GM19193 (cell line): Measurements from ENCODE around the gene CCL8.

Experiments
- POLR2A ChIP-seq: IDR thresholded peaks from 4 replicates; pipeline ENCODE4 v1.6.1; 2011; ENCODE audit not compliant: insufficient read depth, insufficient read length; ENCODE audit errors: extremely low read depth

CCL8 gene

DNA sequence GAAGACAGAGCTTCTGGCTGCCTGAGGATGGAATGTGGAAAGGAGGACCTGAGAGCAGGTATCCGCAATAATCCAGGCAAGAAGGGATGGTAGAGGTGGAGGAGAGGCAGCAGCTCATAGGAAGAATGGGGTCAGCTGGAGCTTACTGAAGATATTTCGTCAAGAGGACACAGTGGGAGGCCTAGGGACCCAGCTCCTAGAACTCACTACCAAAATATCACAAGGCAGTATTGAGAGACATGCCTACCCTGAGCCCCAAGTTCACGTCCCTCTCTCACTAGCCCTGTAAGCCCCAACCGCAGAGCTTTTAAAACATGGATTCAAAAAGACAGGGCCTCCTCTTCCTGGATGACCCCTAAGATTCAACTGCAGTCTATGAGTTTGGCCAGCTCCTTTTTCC is 14.2 kb upstream of the CCL8 start:
- no peak for TF ChIP-seq POLR2A

DNA sequence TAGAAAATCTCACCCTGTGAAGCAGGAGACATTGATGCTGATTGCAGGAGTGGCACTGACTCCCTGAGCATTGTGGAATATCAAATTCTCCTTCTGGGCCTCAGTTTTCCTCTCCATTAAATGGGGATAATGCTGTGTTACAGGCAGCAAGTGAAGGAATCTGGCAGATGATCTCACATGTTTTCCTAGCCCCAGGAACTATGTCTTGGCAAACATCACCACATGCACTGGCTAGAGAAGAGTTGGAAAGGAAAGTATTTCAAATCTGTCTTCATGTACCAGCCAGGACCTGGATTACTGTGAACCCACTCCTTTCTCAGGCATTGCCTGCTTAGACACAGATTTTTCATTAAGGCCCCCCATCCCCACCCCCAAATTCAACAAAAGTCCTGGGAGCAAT is 13.6 kb upstream of the CCL8 start:
- TF ChIP-seq POLR2A = no peak

GRCh38 chr17:34306466-34306865 is 12.8 kb upstream of the CCL8 start:
- TF ChIP-seq POLR2A = no peak

DNA sequence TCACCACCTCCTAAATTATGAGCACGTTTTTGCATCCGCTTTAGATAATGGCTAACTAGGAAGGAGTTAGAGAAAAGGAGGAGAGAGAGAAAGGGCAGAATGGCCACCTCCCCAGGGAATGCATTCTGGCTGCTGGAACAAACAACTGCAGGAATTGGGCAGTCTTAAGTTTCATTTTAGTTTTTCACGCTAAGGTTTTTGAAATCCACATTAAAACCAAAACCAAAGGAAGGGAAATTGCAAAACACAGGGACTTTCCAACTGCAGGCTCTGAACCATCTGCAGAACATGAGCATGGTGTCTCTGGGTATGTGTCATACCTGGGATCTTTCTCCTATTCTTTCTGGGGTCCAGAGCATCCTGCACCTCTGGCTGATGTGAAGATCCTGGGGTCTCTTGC is 12.1 kb upstream of the CCL8 start:
- TF ChIP-seq POLR2A = no peak

GRCh38 chr17:34308371-34308770 is 10.9 kb upstream of the CCL8 start:
- TF ChIP-seq POLR2A = no peak

- TF ChIP-seq POLR2A = no peak
These were observed 7.9 kb upstream of the CCL8 start for GRCh38 chr17:34311291-34311690.

GRCh38 chr17:34312080-34312479 is 7.2 kb upstream of the CCL8 start:
- TF ChIP-seq POLR2A = no peak

GRCh38 chr17:34313164-34313563 is 6.1 kb upstream of the CCL8 start:
- TF ChIP-seq POLR2A = no peak

DNA sequence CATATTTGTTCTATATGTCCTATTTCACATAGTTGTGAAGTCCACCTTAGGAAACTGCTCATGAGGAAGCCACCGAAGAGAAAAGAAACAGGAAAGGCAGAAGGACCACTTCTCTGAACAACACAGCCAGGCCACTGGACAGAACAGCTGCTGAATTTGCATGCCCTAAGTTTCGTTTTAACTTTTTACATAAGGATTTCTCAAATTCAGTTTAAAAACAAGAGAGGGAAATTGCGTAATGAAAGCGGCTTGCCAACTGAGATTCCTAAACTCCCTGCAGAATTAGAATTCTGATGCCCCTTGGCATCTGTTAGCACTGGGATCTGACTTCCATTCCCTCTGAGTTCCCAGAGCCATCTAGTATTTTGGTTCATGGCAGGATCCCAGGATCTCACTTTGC is 5.0 kb upstream of the CCL8 start:
- no peak for TF ChIP-seq POLR2A

DNA sequence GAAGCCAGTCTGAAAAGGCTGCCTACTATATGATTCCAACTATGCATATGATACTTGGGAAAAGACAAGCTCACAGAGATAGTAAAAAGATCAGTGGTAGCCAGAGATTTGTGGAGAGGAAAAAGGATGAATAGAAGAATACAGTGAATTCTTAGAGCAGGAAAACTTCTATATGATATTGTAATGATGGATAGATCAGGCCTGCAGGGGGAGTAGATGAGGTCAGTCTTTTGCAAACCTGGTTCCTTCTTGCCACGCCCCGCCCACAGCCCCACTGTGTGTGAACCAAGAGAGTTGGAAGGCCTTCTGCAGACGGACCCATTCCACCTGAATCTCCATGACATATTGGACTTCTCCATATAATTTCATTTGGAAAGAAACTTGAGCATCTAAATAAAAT is 761 bp upstream of the CCL8 start:
- TF ChIP-seq POLR2A = no peak

DNA sequence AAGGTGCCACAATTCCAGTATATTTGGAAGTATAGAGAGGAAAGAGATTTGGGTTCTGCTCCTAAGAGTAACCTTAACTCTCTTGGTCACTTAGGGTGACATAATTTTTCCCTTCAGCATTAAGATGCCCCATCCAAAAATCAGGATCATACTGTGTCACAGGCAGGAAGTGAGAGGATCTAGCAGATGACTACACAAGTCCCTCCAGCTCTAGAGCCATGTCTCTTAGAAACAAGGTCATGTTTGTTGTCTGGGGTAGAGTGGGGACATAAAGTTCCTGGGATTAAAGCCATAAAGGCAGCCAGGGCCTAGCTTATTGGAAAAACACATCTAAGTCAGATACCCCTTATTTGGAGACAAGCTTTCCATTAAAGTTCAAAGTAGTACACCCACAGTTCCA is 2.7 kb downstream of the CCL8 start:
- no peak for TF ChIP-seq POLR2A

- no peak for TF ChIP-seq POLR2A
These were observed 18.5 kb downstream of the CCL8 start for GRCh38 chr17:34337701-34338100.

DNA sequence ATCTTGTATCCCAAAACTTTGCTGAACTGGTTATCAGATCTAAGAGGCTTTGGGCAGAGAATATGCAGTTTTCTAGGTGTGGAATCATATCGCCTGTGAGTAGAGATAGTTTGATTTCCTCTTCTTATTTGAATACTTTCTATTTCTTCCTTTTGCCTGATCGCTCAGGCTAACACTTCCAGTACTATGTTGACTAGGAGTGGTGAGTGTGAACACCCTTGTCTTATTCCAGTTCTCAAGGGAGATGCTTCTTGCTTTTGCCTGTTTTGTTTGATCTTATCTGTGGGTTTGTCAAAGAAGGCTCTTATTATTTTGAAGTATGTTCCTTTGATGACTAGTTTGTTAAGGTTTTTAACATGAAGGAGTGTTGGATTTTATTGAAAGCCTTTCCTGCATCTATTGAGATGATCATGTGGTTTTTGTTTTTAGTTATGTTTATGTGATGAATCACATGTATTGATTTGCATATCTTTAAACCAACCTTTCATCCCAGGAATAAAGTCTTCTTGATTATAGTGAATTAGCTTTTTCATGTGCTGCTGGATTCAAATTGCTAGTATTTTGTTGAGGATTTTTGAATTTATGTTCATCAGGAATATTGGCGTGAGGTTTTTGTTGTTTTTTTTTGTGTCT is 20.0 kb downstream of the CCL8 start:
- no peak for TF ChIP-seq POLR2A

DNA sequence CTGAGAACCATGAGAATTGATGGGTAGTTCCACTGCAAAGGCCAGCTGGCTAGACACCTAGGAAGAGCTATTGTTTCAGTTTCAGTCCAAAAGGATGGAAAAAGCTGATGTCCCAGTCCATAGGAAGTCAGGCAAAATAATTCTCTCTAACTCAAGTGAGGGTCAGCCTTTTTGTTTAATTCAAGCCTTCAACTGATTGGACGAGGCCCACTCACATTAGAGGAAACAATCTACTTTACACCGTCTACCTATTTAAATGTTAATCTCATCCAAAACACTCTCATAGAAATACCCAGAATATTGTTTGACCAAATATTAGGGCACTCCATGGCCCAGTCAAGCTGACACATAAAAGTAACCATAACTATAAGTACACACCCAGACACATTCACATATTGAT is 22.7 kb downstream of the CCL8 start:
- no peak for TF ChIP-seq POLR2A

DNA sequence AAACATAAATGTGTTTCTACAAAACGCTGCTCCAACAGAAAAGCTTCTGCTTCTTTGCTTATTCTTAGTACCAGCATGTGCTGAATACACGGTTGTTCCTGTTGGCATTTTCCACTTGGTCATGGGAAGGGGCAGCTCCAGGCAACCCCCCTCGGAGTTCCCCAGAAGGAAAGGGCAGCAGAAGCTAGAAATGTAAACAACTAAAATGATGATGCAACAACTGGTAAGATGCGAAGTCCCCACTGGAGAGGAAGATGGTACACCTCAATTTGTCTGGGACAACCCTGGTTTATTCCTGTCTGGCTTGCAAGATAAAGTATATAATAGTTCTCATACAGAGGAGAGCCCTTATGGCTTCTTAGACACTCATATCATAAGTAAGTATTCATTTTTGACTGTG is 27.8 kb downstream of the CCL8 start:
- TF ChIP-seq POLR2A = no peak

- no peak for TF ChIP-seq POLR2A
These were observed 30.5 kb downstream of the CCL8 start for GRCh38 chr17:34349751-34350150.

DNA sequence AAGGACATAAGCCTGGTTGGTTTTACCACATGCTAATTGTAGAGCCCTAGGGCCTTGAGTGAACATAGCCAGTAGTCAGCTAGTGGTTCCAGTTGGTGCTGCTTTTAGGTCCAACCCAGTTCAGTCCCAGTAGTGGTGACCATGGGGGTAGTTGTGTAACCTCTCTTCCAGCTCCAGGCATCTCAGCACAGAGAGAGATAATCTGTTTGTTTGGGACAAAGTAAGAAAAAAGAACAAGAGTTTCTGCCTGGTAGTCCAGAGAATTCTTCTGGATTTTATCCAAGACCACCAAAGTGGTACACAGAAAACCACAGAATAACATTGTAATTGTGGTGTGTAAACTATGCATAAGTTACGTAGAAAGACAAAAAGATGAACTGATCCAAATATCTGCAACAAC is 31.9 kb downstream of the CCL8 start:
- TF ChIP-seq POLR2A = no peak

- TF ChIP-seq POLR2A = no peak
These were observed 33.0 kb downstream of the CCL8 start for GRCh38 chr17:34352191-34352590.

GRCh38 chr17:34354637-34355036 is 35.4 kb downstream of the CCL8 start:
- no peak for TF ChIP-seq POLR2A

DNA sequence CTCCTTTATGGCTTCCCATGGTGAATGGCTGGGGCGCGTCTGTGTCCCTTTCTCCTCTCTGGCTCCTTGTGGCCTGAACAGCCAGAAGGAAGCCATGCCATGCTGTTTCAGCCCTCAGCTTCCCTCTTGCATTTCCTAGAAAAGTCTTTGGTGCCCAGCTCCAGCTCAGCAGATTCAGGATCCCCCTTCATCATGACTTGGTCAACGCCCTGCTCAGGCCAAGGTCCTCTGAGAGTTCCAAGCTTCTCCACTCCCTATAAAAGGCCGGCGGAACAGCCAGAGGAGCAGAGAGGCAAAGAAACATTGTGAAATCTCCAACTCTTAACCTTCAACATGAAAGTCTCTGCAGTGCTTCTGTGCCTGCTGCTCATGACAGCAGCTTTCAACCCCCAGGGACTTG is 37.0 kb downstream of the CCL8 start, which contains the start of gene CCL13:
Gene CCL13, plus strand, starts transcription at position 287 of the 400 bp plus-strand sequence. Its CDS starts 47 bp downstream, at position 334.
- no peak for TF ChIP-seq POLR2A
